Activated naive CD4-positive, alpha-beta T cell treated with anti-CD3 and anti-CD28 coated beads for 36 hours (primary cell): ENCODE data around the gene PRPF6. TPM values are rescaled to one million over a fixed set of nuclear protein-coding genes. Genes with fewer than 3 reads are reported as not detected.
"Not testable (repeated sequence)": the region's sequence is repeated elsewhere in the genome, so short reads cannot be mapped to it uniquely, and the experiment has no call there.

ENCODE experiments used
- CTCF ChIA-PET: fragments of 350-600 bp; sonication (Branson Sonifier 250); formaldehyde crosslinking; loops from one replicate; lab custom pipeline; 2021; ENCODE audit warnings: antibody characterized with exemption; lab: Charles Lee
- DNase-seq: peaks from one replicate; pipeline ENCODE4 v3.0.0-alpha.2; 2020
- H3K27ac Mint-ChIP-seq: one replicate; pipeline ENCODE4 v1.8.0; 2021; ENCODE audit warnings: mild to moderate bottlenecking, mixed read lengths
- H3K27me3 Mint-ChIP-seq: one replicate; pipeline ENCODE4 v1.8.0; 2021; ENCODE audit warnings: low read depth, mixed read lengths
- H3K36me3 Mint-ChIP-seq: one replicate; pipeline ENCODE4 v1.8.0; 2021; ENCODE audit warnings: low read depth, mixed read lengths
- H3K4me1 Mint-ChIP-seq: one replicate; pipeline ENCODE4 v1.8.0; 2021; ENCODE audit warnings: low read depth, mixed read lengths
- H3K4me3 Mint-ChIP-seq: one replicate; pipeline ENCODE4 v1.8.0; 2021; ENCODE audit warnings: mild to moderate bottlenecking, moderate library complexity, mixed read lengths
- H3K9me3 Mint-ChIP-seq: one replicate; pipeline ENCODE4 v1.8.0; 2021; ENCODE audit warnings: mixed read lengths
- intact Hi-C: fragments of 100-400 bp; cut with micrococcal nuclease; formaldehyde crosslinking; loops from one replicate; pipeline ENCODE4 v1.15.1; 2023
- total RNA-seq, 2 experiments: library from RNA; stranded (reverse); gene quantifications; one replicate each; pipeline ENCODE4 v1.2.3, GENCODE V29; 2021

The PRPF6 gene
- total RNA-seq, 2 experiments from 2014 or later, result 39.4 to 40.2 TPM

DNA sequence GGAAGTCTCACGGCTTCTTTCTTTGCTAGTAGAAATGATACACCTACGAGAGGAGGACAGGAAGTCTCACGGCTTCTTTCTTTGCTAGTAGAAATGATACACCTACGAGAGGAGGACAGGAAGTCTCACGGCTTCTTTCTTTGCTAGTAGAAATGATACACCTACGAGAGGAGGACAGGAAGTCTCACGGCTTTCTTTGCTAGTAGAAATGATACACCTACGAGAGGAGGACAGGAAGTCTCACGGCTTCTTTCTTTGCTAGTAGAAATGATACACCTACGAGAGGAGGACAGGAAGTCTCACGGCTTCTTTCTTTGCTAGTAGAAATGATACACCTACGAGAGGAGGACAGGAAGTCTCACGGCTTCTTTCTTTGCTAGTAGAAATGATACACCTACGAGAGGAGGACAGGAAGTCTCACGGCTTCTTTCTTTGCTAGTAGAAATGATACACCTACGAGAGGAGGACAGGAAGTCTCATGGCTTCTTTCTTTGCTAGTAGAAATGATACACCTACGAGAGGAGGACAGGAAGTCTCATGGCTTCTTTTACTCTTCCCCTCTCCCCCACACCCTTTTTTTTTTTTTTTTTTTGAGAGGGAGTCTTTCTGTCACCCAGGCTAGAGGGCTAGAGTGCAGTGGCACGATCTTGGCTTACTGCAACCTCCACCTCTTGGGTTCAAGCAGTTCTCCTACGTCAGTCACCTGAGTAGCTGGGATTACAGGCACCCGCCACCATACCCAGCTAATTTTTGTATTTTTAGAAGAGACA lies 31.6 kb downstream of the PRPF6 start:
- Mint-ChIP-seq H3K27ac (peak overlapping the region; percentile 94), H3K4me3 (peak overlapping the region; percentile 43), H3K36me3 (peaks cover 67% of the 10 kb centered on the region), H3K4me1 (peaks cover 21% of the 10 kb centered on the region), H3K9me3 (peaks cover 13% of the 10 kb centered on the region)
- intact Hi-C loops, DNase-seq, H3K27me3 Mint-ChIP-seq: not testable (repeated sequence)
- CTCF ChIA-PET, result interaction anchor here (1.0 kb wide), 1 partner anchor 67 kb away, joined by 3 read pairs; the partner anchor contains the start of gene RGS19

DNA sequence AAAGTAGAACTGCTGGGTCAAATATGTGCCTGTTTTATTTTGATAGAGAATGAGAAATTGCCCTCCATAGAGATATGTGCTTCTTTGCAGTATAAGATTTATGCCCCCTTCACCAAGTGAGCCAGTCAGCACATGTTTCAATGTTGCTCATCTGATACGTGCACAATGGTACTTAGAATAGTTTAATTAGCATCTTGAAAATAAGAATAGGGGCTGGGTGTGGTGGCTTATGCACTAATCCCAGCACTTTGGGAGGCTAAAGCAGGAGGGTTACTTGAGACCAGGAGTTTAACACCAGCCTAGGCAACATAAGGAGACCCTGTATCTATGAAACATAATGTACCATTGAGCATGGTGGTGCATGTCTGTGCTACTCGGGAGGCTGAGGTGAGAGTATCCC lies 34.7 kb downstream of the PRPF6 start:
- no peaks in the 10 kb centered on the region for H3K27me3 Mint-ChIP-seq
- H3K4me1 Mint-ChIP-seq, result peaks cover 18% of the 10 kb centered on the region
- no peak overlapping the region for H3K27ac Mint-ChIP-seq
- CTCF ChIA-PET, result no interaction called here
- no peak for DNase-seq
- intact Hi-C loops, result no loop called here
- H3K9me3 Mint-ChIP-seq, result no peaks in the 10 kb centered on the region
- H3K4me3 Mint-ChIP-seq, result no peak overlapping the region
- peaks cover 50% of the 10 kb centered on the region for H3K36me3 Mint-ChIP-seq

DNA sequence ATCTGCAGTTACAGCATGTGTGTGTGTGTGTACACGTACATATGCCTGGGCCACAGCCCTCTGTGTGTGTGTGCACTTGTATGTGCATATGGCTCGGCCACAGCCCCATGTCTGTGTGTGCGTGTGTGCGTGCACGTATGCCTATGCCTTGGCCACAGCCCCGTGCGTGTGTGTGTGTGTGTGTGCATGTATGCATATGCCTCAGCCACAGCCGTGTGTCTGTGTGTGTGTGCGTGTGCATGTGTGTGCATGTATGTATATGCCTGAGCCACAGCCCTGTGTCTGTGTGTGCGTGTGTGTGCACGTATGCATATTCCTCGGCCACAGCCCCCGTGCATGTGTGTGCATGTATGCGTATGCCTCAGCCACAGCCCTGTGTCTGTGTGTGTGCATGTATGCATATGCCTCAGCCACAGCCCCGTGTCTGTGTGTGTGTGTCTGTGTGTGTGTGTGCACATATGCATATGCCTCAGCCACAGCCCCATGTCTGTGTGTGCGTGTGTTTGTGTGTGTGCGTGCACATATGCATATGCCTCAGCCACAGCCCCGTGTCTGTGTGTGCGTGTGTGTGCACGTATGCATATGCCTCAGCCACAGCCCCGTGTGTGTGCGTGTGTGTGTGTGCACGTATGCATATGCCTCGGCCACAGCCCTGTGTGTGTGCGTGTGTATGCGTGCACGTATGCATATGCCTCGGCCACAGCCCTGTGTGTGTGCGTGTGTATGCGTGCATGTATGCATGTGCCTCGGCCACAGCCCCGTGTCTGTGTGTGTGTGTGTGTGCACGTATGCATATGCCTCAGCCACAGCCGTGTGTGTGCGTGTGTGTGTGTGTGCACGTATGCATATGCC lies 40.4 kb downstream of the PRPF6 start:
- Mint-ChIP-seq H3K9me3 (no peaks in the 10 kb centered on the region), H3K36me3 (peaks cover 46% of the 10 kb centered on the region), H3K4me1 (no peaks in the 10 kb centered on the region), H3K27me3 (no peaks in the 10 kb centered on the region), H3K27ac (no peak overlapping the region), H3K4me3 (no peak overlapping the region)
- CTCF ChIA-PET, result no interaction called here
- intact Hi-C loops, result no loop called here
- DNase-seq, result no peak

DNA sequence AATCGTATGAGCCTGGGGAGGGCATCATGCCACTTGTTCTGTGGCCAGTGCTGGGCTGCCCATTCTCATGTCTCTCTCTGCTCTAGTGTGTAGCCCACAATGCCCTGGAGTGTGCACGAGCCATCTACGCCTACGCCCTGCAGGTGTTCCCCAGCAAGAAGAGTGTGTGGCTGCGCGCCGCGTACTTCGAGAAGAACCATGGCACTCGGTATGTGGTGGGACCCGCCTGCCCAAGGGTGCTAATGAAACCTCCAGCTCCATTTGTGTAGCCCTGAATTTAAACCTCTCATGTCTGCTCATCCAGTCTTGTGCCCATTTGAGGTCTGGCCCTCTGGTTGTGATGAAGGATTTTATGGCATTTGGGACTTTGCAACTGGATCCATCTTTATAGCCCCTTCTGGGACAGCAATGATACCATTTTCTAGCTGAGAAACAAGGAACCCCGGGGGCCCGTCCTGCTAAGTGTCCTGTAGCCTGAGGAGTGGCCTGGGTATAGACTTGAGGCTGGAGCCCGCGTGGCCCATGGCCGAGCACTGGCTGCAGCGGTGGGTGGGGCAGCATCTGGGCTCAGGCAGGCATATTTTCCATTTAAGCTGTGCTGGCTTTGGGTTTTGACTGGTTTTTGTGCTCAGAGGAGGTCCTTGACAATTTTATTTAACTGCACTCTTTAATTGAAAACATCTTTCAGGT lies 41.9 kb downstream of the PRPF6 start:
- Mint-ChIP-seq H3K4me1 (no peaks in the 10 kb centered on the region), H3K9me3 (no peaks in the 10 kb centered on the region), H3K27ac (no peak overlapping the region), H3K27me3 (no peaks in the 10 kb centered on the region), H3K4me3 (no peak overlapping the region), H3K36me3 (peaks cover 44% of the 10 kb centered on the region)
- CTCF ChIA-PET, result interaction anchor here (1.0 kb wide), 1 partner anchor 14 kb away, joined by 4 read pairs; the partner anchor contains the start of gene C20orf204
- intact Hi-C loops, result no loop called here
- DNase-seq, result no peak

DNA sequence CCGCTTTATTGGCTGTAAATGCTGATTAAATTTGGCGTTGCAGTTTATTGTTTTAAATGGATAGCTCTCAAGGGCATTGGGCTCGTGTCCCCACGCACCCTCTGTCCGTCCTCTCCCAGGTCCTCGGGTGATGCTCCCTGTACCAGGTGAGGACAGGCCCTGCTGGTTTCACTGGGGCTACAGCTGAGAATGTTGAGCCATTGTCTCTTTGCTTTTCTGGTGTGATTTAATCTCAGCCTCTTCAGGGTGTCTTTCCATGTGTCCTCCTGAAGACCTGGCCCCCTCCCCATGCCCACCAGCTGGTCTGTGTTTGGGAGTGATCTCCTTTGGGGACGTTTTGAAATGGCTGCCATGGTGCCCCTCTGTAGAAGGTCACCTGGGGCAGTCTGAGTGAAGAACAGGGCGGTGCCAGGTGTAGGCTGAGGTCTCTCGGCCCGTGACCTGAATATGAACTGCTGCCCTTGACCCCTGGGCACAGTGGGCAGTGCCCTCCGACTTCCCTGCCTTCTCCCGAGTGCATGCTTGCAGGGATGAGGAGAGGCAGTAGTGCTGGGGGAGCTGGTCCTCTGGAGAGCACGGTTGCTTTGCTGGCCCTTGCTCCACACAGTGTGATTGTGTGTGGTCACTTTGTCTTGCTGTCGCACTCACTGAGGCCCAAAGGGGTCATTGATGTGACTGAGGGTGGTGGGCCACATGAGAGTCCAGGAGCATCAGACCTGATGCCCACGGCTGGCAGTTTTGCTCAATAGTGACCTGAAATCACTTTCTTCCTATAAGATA lies 42.6 kb downstream of the PRPF6 start:
- intact Hi-C loops, result no loop called here
- Mint-ChIP-seq H3K9me3 (no peaks in the 10 kb centered on the region), H3K36me3 (peaks cover 39% of the 10 kb centered on the region), H3K4me3 (no peak overlapping the region), H3K27ac (no peak overlapping the region), H3K4me1 (no peaks in the 10 kb centered on the region), H3K27me3 (no peaks in the 10 kb centered on the region)
- no peak for DNase-seq
- CTCF ChIA-PET, result interaction anchor here (1.0 kb wide), 1 partner anchor 13 kb away, joined by 4 read pairs; the partner anchor contains the start of gene C20orf204

DNA sequence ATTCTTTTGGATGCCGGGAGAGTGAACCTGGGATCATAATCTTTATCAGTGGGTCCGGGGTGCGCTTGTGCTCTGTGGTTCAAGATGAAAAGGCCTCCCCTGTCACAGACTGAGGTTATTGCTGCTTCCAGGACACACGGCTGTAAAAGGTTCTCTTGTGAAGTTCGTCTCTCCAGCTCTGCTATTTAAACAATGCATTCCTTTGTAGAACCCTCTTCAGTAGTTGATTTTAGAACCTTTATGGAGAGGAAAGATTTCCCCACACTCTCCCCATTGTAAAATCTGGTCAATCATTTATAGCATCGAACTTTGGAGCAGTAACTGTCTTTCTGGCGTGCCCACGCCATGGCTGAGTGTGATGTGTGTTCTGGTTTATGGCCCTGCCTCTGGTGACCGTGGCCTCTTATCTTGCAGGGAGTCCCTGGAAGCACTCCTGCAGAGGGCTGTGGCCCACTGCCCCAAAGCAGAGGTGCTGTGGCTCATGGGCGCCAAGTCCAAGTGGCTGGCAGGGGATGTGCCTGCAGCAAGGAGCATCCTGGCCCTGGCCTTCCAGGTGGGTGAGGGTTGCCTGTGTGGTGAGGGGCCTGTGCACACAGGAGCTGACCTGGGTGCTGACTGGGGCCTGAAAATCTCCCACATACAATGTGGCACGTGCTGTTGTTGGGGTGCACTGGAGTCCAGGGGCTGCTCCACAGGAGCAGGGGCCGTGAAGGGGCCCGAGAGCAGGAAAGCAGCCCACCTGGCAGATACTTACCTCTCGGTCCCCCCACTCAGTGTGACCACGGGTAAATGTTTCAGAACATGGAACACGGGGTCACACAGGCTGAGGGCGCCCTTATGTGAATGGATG lies 43.4 kb downstream of the PRPF6 start:
- Mint-ChIP-seq H3K9me3 (no peaks in the 10 kb centered on the region), H3K4me3 (no peak overlapping the region), H3K27ac (no peak overlapping the region), H3K27me3 (no peaks in the 10 kb centered on the region), H3K4me1 (no peaks in the 10 kb centered on the region), H3K36me3 (peaks cover 35% of the 10 kb centered on the region)
- CTCF ChIA-PET, result interaction anchor here (1.4 kb wide), 1 partner anchor 15 kb away, joined by 3 read pairs; no protein-coding TSS in a partner anchor
- intact Hi-C loops, result no loop called here
- no peak for DNase-seq

DNA sequence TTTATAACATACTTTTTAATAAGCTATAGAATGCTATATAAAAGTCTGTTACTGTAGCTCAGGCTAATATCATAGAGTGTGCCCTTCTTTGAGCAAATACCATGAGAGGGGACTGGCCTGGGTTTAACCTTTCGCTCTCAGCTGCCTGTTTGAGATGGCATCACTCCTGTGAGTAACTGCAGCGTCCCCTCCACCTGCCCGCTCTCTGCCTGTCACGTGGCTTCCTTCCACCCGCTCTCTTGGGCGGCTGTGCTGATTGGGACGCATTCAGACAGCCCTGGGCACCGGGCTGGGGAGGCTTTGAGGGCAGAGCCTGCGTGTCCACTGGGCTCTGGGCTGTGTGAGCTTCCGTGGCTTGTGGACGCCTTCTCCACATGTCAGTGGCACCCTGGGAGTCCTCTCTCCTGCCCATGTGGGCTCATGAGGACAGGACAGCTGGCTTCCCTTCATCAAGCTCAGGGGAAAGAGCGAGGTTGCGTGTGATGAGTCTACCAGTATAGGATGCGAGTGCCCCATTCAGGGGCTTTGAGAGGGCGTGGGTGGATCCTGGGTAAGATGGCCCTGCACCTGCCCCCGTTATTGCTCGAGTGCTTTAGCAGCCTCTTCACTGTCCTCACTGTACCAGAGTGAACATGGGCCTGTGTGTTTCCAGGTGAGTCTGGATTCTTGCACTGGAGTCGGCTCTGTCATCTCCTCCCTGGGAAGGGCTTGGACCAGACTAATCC lies 44.3 kb downstream of the PRPF6 start:
- Mint-ChIP-seq H3K9me3 (no peaks in the 10 kb centered on the region), H3K4me1 (no peaks in the 10 kb centered on the region), H3K4me3 (no peak overlapping the region), H3K27me3 (no peaks in the 10 kb centered on the region), H3K36me3 (peaks cover 39% of the 10 kb centered on the region), H3K27ac (no peak overlapping the region)
- DNase-seq, result no peak
- CTCF ChIA-PET, result interaction anchor here (1.4 kb wide), 1 partner anchor 14 kb away, joined by 3 read pairs; no protein-coding TSS in a partner anchor
- intact Hi-C loops, result no loop called here

DNA sequence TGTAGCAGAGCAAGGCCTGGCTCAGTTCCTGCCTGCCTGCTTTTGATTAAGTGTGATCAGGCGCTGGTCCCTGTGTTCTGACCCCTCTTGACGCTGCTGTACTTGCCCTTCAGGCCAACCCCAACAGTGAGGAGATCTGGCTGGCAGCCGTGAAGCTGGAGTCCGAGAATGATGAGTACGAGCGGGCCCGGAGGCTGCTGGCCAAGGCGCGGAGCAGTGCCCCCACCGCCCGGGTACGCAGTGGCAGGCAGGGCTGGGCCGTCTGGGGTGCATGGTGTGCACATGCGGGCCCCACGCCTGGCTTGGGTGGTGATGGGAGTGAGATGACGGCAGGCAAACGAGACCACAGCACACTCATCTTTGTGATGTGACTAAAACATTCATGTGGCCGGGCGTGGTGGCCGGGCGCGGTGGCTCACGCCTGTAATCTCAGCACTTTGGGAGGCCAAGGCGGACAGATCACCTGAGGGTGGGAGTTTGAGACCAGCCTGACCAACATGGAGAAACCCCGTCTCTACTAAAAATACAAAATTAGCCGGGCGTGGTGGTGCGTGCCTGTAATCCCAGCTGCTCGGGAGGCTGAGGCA lies 45.0 kb downstream of the PRPF6 start:
- H3K27ac Mint-ChIP-seq, result no peak overlapping the region
- no peak overlapping the region for H3K4me3 Mint-ChIP-seq
- no peaks in the 10 kb centered on the region for H3K27me3 Mint-ChIP-seq
- CTCF ChIA-PET, result interaction anchor here (1.4 kb wide), 1 partner anchor 13 kb away, joined by 3 read pairs; no protein-coding TSS in a partner anchor
- peaks cover 42% of the 10 kb centered on the region for H3K36me3 Mint-ChIP-seq
- no peaks in the 10 kb centered on the region for H3K9me3 Mint-ChIP-seq
- no peaks in the 10 kb centered on the region for H3K4me1 Mint-ChIP-seq
- no peak for DNase-seq
- intact Hi-C loops, result no loop called here

DNA sequence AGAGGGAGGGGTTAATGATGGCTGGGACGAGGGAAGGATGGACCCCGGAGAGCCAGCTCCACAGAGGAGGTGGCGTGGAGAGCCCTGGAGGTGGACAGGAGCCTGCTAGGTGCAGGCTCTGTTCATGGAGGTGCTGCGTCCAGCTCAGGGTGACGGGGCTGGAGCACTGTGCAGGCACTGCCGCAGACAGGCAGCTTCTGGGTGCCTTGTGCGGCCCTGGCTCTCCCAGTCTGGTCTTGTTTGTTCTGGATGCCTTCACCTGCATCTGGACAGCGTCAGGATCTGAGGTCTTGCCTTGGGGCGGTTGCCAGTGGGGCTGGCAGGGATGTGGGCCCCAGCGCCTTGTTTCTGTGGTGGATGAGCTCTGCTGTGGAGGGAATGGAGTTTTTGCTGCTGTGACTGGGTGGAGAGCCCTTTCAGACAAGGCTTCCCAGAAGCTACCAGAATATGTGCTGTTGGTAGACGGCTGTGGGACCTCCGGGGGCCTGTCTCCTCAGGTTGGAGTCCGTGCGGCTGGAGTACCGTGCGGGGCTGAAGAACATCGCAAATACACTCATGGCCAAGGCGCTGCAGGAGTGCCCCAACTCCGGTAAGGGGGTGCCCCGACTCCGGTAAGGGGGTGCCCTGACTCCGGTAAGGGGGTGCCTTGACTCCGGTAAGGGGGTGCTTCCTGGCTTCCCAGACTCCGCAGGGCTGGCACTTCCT lies 47.2 kb downstream of the PRPF6 start:
- Mint-ChIP-seq H3K27ac (peak overlapping the region; percentile 16), H3K36me3 (peaks cover 30% of the 10 kb centered on the region), H3K9me3 (no peaks in the 10 kb centered on the region), H3K4me1 (no peaks in the 10 kb centered on the region), H3K27me3 (no peaks in the 10 kb centered on the region), H3K4me3 (no peak overlapping the region)
- DNase-seq, result no peak
- intact Hi-C loops, result no loop called here
- CTCF ChIA-PET, result interaction anchor here (2.0 kb wide), 1 partner anchor 11 kb away, joined by 9 read pairs; no protein-coding TSS in a partner anchor
